ENCODE results near the gene PTPRG.

- TF ChIP-seq, protein P1, sequence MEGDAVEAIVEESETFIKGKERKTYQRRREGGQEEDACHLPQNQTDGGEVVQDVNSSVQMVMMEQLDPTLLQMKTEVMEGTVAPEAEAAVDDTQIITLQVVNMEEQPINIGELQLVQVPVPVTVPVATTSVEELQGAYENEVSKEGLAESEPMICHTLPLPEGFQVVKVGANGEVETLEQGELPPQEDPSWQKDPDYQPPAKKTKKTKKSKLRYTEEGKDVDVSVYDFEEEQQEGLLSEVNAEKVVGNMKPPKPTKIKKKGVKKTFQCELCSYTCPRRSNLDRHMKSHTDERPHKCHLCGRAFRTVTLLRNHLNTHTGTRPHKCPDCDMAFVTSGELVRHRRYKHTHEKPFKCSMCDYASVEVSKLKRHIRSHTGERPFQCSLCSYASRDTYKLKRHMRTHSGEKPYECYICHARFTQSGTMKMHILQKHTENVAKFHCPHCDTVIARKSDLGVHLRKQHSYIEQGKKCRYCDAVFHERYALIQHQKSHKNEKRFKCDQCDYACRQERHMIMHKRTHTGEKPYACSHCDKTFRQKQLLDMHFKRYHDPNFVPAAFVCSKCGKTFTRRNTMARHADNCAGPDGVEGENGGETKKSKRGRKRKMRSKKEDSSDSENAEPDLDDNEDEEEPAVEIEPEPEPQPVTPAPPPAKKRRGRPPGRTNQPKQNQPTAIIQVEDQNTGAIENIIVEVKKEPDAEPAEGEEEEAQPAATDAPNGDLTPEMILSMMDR (conservative IDR thresholded peaks at IDR 0.05): no peak
- no peak for TF ChIP-seq ZFX (IDR thresholded peaks at IDR 0.05)
Observed at GRCh38 chr3:62090066-62090465, 528.7 kb downstream of the PTPRG start.
